Heart left ventricle (tissue), 13 donors: Measurements from ENCODE around the gene DAPL1.

ENCODE experiments used
- CTCF ChIP-seq, 12 donors: fragments of 200-600 bp; sonication (generic) in 4 of 12; IDR thresholded peaks; one replicate each; pipeline versions ENCODE4 v1.5.0 to v1.8.0; 2018 to 2022; ENCODE audit warnings: antibody characterized with exemption in 12 of 12, mild to moderate bottlenecking in 5 of 12
- POLR2A ChIP-seq, 2 donors: fragments of 450-650 bp; IDR thresholded peaks; one replicate each; pipeline ENCODE4 v1.6.1; 2017; ENCODE audit warnings: antibody characterized with exemption in 2 of 2, mild to moderate bottlenecking in 2 of 2, moderate library complexity in 2 of 2
- donor health status: ischemic (EF 13 %, LVEDD 7.1; RV severe dilation, severe dysfunction).
- donor health status: DM: no; HTN: yes; CAD: no.
- donor health status: DM: no; HTN: no; CAD: no.
- donor health status: ischemic (EF 25% LVEDD 6.9; RV normal size, moderate dysfunction).
- donor health status: ischemic (EF 25% LVEDD 5.7; RV mildly dilated, moderate dysfunction).
- donor health status: ischemic (EF 35%, LVEDD 5.7; RV mildly dilated, moderate dysfunction).
- donor health status: nonischemic (EF 11% LVEDD 7.7; RV severe dilation, severe dysfunction).
- donor health status: DM: yes; HTN: yes; CAD: no.
- donor health status: PGD.
- donor health status: ischemic (EF 29% LVEDD 5.4; RV normal size, mild dysfunction).
- donor health status: nonischemic (EF 23%, LVEDD 6.1; RV moderate dilation, normal function).

- TF ChIP-seq CTCF (IDR thresholded peaks at IDR 0.05) (no peak), POLR2A (IDR thresholded peaks at IDR 0.05) (no peak)
These were observed 31.8 kb downstream of the DAPL1 start for GRCh38 chr2:158826965-158827364.
